HepG2 (cell line): ENCODE data around the gene ANXA9. TPM values are rescaled to one million over a fixed set of nuclear protein-coding genes. Genes with fewer than 3 reads are reported as not detected.

ENCODE experiments used
- ARID2 ChIP-seq: sonication (generic); formaldehyde crosslinking; IDR thresholded peaks from 2 replicates; pipeline ENCODE4 v1.8.1; 2022; ENCODE audit warnings: mild to moderate bottlenecking, missing genetic modification reagents, borderline replicate concordance
- ARID3A ChIP-seq: IDR thresholded peaks from 2 replicates; pipeline ENCODE4 v1.6.1; 2012; ENCODE audit warnings: low read depth, low read length, improper control_type of control experiment
- ATF1 ChIP-seq: IDR thresholded peaks from 2 replicates; pipeline ENCODE4 v1.6.1; 2016; ENCODE audit warnings: mild to moderate bottlenecking, control low read depth
- BORCS8-MEF2B ChIP-seq: sonication (generic); formaldehyde crosslinking; IDR thresholded peaks from 2 replicates; pipeline ENCODE4 v1.8.0; 2022; ENCODE audit warnings: mild to moderate bottlenecking, missing genetic modification reagents
- ETV5 ChIP-seq: IDR thresholded peaks from 2 replicates; pipeline ENCODE4 v1.6.1; 2018; ENCODE audit warnings: missing biosample characterization, missing genetic modification reagents, inconsistent platforms, borderline replicate concordance
- FLYWCH1 ChIP-seq: sonication (generic); formaldehyde crosslinking; IDR thresholded peaks from 2 replicates; pipeline ENCODE4 v1.8.1; 2023; ENCODE audit warnings: mild to moderate bottlenecking, missing genetic modification reagents
- HNF4A ChIP-seq: sonication (generic); formaldehyde crosslinking; IDR thresholded peaks from 2 replicates; pipeline ENCODE4 v1.4.0; 2020; ENCODE audit warnings: missing genetic modification reagents
- HOMEZ ChIP-seq: IDR thresholded peaks from 2 replicates; pipeline ENCODE4 v1.6.1; 2016; ENCODE audit warnings: low read depth
- KAT7 ChIP-seq: IDR thresholded peaks from 2 replicates; pipeline ENCODE4 v1.6.1; 2018; ENCODE audit warnings: borderline replicate concordance, missing compliant biosample characterization
- KDM5A ChIP-seq: fragments of 200-600 bp; sonication (generic); IDR thresholded peaks from 2 replicates; pipeline ENCODE4 v1.7.0; 2018; ENCODE audit warnings: antibody characterized with exemption, mild to moderate bottlenecking, low read length, borderline replicate concordance
- MAZ ChIP-seq, 2 experiments: sonication (generic) in 1 of 2; formaldehyde crosslinking in 1 of 2; IDR thresholded peaks; 2 replicates each; pipeline versions ENCODE4 v1.5.0 to v1.6.1; 2012 to 2020; ENCODE audit warnings: low read depth in 2 of 2, mild to moderate bottlenecking in 2 of 2, borderline replicate concordance in 1 of 2, improper control_type of control experiment in 1 of 2, low read length in 1 of 2, missing genetic modification reagents in 1 of 2, moderate library complexity in 1 of 2
- MED8 ChIP-seq: sonication (generic); formaldehyde crosslinking; IDR thresholded peaks from 2 replicates; pipeline ENCODE4 v1.8.1; 2023; ENCODE audit warnings: mild to moderate bottlenecking, missing genetic modification reagents; ENCODE audit not compliant: insufficient replicate concordance
- NCOR1 ChIP-seq: fragments of 200-600 bp; sonication (generic); IDR thresholded peaks from 2 replicates; pipeline ENCODE4 v1.7.0; 2017; ENCODE audit warnings: antibody characterized with exemption, low read length, borderline replicate concordance
- NR2F1 ChIP-seq, 2 experiments: fragments of 450-650 bp in 1 of 2; formaldehyde crosslinking in 1 of 2; IDR thresholded peaks; 2 replicates each; pipeline versions ENCODE4 v1.5.0 to v1.6.1; 2016 to 2020; ENCODE audit warnings: mild to moderate bottlenecking in 1 of 2, missing compliant biosample characterization in 1 of 2, missing genetic modification reagents in 1 of 2, moderate library complexity in 1 of 2
- PCBP1 ChIP-seq: fragments of 200-400 bp; formaldehyde crosslinking; IDR thresholded peaks from 2 replicates; pipeline ENCODE4 v1.6.1; 2017; ENCODE audit warnings: mild to moderate bottlenecking, low read depth, low read length, borderline replicate concordance
- RXRA ChIP-seq: sonication (generic); formaldehyde crosslinking; IDR thresholded peaks from 2 replicates; pipeline ENCODE4 v1.5.1; 2020; ENCODE audit warnings: missing genetic modification reagents
- SKIL ChIP-seq: sonication (generic); formaldehyde crosslinking; IDR thresholded peaks from 2 replicates; pipeline ENCODE4 v1.8.0; 2022; ENCODE audit warnings: missing genetic modification reagents, mild to moderate bottlenecking, moderate library complexity, borderline replicate concordance
- SNAPC2 ChIP-seq: sonication (generic); formaldehyde crosslinking; IDR thresholded peaks from 2 replicates; pipeline ENCODE4 v1.8.1; 2022; ENCODE audit warnings: mild to moderate bottlenecking, missing genetic modification reagents
- ZKSCAN5 ChIP-seq: sonication (generic); formaldehyde crosslinking; IDR thresholded peaks from 2 replicates; pipeline ENCODE4 v1.5.1; 2020; ENCODE audit warnings: mild to moderate bottlenecking, missing genetic modification reagents
- ZSCAN25 ChIP-seq: sonication (generic); formaldehyde crosslinking; IDR thresholded peaks from 2 replicates; pipeline ENCODE4 v1.8.0; 2022; ENCODE audit warnings: mild to moderate bottlenecking, missing genetic modification reagents
- polyA plus RNA-seq, 8 experiments: library from polyadenylated mRNA; depleted of rRNA in 3 of 8; stranded (reverse) in 7 of 8; unstranded in 1 of 8; fragments of >200 nt; fragmentation: Illumina TruSeq in 4 of 8; extraction: Trizol in 4 of 8; gene quantifications; 2 replicates each; pipeline versions ENCODE4 v1.2.1 to v1.2.3, GENCODE V29; 2011 to 2016; ENCODE audit warnings: low read depth in 4 of 8, missing spikeins in 1 of 8, mixed read lengths in 1 of 8; ENCODE audit not compliant: insufficient read depth in 1 of 8
- total RNA-seq, 5 experiments: library from RNA; depleted of rRNA; stranded (reverse); fragments of >200 nt; fragmentation: Illumina TruSeq; extraction: Trizol; gene quantifications; 2 replicates each; pipeline ENCODE4 v1.2.3, GENCODE V29; 2016; ENCODE audit warnings: low read depth in 1 of 5
- TF ChIP-seq, protein P1 (sequence below): sonication (generic); formaldehyde crosslinking; conservative IDR thresholded peaks from 2 replicates; pipeline ENCODE4 v1.4.0; 2020; ENCODE audit warnings: missing genetic modification reagents

Gene ANXA9
- total and polyA plus RNA-seq, 2 of the 13 experiments (the other 11 are each of a cell fraction or from before 2014, with no cell fraction given), result 13.3 to 23.9 TPM

- TF ChIP-seq MAZ (IDR thresholded peaks at IDR 0.05; ENCODE audit: borderline replicate concordance, low read depth, low read length), result no peak
- no peak for TF ChIP-seq MAZ (CRISPR knock-in tag; IDR thresholded peaks at IDR 0.05; ENCODE audit: low read depth)
- TF ChIP-seq KAT7 (CRISPR knock-in tag), result no peak; the same call in 1 of the 2 replicates
- TF ChIP-seq SKIL (CRISPR knock-in tag), result no peak
- 0 out of 2 replicates have a peak, but pooled peaks have one; percentile 37 for TF ChIP-seq SNAPC2 (CRISPR knock-in tag)
- peak; percentile 90 for TF ChIP-seq ARID3A
- TF ChIP-seq KDM5A, result no peak
- 0 out of 2 replicates have a peak, but pooled peaks have one; percentile 32 for TF ChIP-seq BORCS8-MEF2B (CRISPR knock-in tag)
- TF ChIP-seq ETV5 (CRISPR knock-in tag), result no peak; the same call in 1 of the 2 replicates
- TF ChIP-seq ZKSCAN5 (CRISPR knock-in tag), result no peak
- TF ChIP-seq ATF1, result peak; percentile 54; the same call in 1 of the 2 replicates
- TF ChIP-seq MED8 (CRISPR knock-in tag), result peak; percentile 52
- no peak for TF ChIP-seq FLYWCH1 (CRISPR knock-in tag)
- 0 out of 2 replicates have a peak, but pooled peaks have one; percentile 47 for TF ChIP-seq ARID2 (CRISPR knock-in tag)
- TF ChIP-seq, protein P1, sequence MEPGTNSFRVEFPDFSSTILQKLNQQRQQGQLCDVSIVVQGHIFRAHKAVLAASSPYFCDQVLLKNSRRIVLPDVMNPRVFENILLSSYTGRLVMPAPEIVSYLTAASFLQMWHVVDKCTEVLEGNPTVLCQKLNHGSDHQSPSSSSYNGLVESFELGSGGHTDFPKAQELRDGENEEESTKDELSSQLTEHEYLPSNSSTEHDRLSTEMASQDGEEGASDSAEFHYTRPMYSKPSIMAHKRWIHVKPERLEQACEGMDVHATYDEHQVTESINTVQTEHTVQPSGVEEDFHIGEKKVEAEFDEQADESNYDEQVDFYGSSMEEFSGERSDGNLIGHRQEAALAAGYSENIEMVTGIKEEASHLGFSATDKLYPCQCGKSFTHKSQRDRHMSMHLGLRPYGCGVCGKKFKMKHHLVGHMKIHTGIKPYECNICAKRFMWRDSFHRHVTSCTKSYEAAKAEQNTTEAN (CRISPR knock-in tag), result 0 out of 2 replicates have a peak, but pooled peaks have one; percentile 48
- TF ChIP-seq HNF4A (CRISPR knock-in tag), result peak; percentile 98
- TF ChIP-seq HOMEZ, result no peak; the same call in 1 of the 2 replicates
- no peak for TF ChIP-seq PCBP1
- TF ChIP-seq NCOR1, result peak; percentile 98
- peak in 1 of 2 experiments; percentile 32; a peak in 1 of 4 replicates for TF ChIP-seq NR2F1 (CRISPR knock-in tag; IDR thresholded peaks at IDR 0.05)
- TF ChIP-seq RXRA (CRISPR knock-in tag), result peak; percentile 84
- TF ChIP-seq ZSCAN25 (CRISPR knock-in tag), result peak; percentile 80
Observed at GRCh38 chr1:151012684-151013471, 30.8 kb downstream of the ANXA9 start (continued).
